GM18499 (cell line): ENCODE data around the gene RAD23B.
"Not testable (repeated sequence)": the region's sequence is repeated elsewhere in the genome, so short reads cannot be mapped to it uniquely, and the experiment has no call there.

Experiments used
- ATAC-seq: cut with Tn5 transposase; IDR thresholded peaks from one replicate; pipeline ENCODE4 v1.9.1; 2021; ENCODE audit warnings: moderate number of reproducible peaks; ENCODE audit not compliant: insufficient read depth, unreplicated experiment

Gene RAD23B

GRCh38 chr9:107288701-107289100 lies 5.6 kb downstream of the RAD23B start:
- ATAC-seq: no peak

GRCh38 chr9:107290619-107291018 lies 7.5 kb downstream of the RAD23B start:
- ATAC-seq: no peak

- ATAC-seq: no peak
These were observed 9.9 kb downstream of the RAD23B start for GRCh38 chr9:107292821-107293542.

- ATAC-seq: no peak
These were observed 10.5 kb downstream of the RAD23B start for GRCh38 chr9:107293543-107294085.

- ATAC-seq: no peak
These were observed 11.7 kb downstream of the RAD23B start for GRCh38 chr9:107294756-107295155.

- no peak for ATAC-seq
These were observed 12.9 kb downstream of the RAD23B start for GRCh38 chr9:107295995-107296394.

- ATAC-seq: not testable (repeated sequence)
These were observed 13.5 kb downstream of the RAD23B start for GRCh38 chr9:107296592-107296991.

- ATAC-seq: no peak
These were observed 16.4 kb downstream of the RAD23B start for GRCh38 chr9:107299437-107299836.

GRCh38 chr9:107306308-107306707 lies 23.2 kb downstream of the RAD23B start:
- ATAC-seq: no peak

- no peak for ATAC-seq
These were observed 24.3 kb downstream of the RAD23B start for GRCh38 chr9:107307331-107307730.

- ATAC-seq: no peak
These were observed 25.4 kb downstream of the RAD23B start for GRCh38 chr9:107308461-107308860.

GRCh38 chr9:107309271-107309670 lies 26.2 kb downstream of the RAD23B start:
- no peak for ATAC-seq

GRCh38 chr9:107312376-107313050 lies 29.4 kb downstream of the RAD23B start:
- no peak for ATAC-seq

GRCh38 chr9:107313555-107314096 lies 30.5 kb downstream of the RAD23B start:
- no peak for ATAC-seq

GRCh38 chr9:107314763-107315162 lies 31.7 kb downstream of the RAD23B start:
- no peak for ATAC-seq

- ATAC-seq: no peak
These were observed 33.9 kb downstream of the RAD23B start for GRCh38 chr9:107316795-107317661.

- ATAC-seq: no peak
These were observed 39.6 kb downstream of the RAD23B start for GRCh38 chr9:107322643-107323042.

GRCh38 chr9:107323836-107324585 lies 40.9 kb downstream of the RAD23B start:
- ATAC-seq: no peak

- ATAC-seq: no peak
These were observed 42.8 kb downstream of the RAD23B start for GRCh38 chr9:107325842-107326241.

GRCh38 chr9:107328510-107328909 lies 45.4 kb downstream of the RAD23B start:
- ATAC-seq: no peak
